Measurements from ENCODE around the gene SPON1.
"Not testable (repeated sequence)": the region's sequence is repeated elsewhere in the genome, so short reads cannot be mapped to it uniquely, and the experiment has no call there.

The SPON1 gene

DNA sequence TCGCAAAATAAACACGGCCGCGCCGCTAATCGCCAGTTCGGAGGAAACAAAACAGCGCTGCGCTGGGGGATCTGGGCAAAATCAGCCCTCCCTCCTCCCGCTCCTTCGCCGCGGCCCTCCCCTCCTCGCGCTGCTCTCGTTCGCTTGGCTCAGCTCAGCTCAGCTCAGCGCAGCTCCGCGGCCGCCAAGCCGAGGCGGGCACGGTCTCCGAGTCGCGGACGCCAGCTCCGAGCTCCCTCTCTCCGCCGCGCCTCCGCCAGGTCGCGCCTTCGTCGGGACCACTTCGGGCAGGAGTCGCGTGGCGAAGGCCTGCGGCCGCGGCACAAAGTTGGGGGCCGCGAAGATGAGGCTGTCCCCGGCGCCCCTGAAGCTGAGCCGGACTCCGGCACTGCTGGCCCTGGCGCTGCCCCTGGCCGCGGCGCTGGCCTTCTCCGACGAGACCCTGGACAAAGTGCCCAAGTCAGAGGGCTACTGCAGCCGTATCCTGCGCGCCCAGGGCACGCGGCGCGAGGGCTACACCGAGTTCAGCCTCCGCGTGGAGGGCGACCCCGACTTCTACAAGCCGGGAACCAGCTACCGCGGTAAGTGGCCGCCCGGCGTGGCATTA lies at the start of gene SPON1:
TSS of gene SPON1 (plus strand) at position 162 of the 607 bp plus-strand sequence. CDS start at position 344, 182 bp downstream.
- no peak for DNase-seq (ENCODE audit: low spot score)

DNA sequence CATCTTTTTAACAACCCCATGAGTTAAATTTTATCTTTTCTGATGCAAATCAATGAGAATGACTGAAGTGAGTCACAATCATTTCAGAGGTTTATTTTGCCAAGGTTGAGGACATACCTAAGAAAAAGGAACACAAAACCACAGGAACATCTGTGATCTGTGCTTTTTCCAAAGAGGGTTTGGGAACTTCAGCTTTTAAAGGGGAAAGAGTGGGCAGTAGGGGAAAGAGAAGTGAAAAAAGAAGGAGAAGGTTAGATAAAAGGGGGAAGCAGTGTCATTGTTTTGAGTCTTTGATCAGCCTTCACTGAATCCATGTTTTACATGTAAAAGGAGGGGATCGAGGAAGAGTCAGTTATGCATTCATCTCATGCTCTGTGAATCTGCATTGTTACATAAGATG lies 45.3 kb upstream of the SPON1 start:
- no peak for DNase-seq (ENCODE audit: low spot score)

GRCh38 chr11:13917904-13918303 lies 44.6 kb upstream of the SPON1 start:
- no peak for DNase-seq (ENCODE audit: low spot score)

DNA sequence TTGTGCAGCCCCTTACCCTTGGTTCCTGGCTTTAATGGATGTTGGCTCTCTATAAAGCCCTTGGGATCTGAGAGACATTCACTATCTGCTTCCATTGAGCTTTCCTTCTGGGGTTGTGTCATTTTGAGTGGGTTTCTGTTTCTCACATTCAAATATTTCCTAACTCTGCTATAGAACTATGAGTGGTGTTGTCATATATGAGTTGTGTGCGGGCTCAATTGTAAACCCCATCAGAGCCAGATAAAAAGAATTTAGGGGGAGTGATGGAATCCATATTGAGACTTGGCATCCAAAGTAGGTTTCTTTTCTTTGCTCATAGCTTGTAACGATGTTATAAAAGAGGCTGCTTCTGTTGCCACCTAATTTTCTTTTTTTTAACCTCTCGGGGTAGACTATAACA lies 41.8 kb upstream of the SPON1 start:
- no peak for DNase-seq (ENCODE audit: low spot score)

- DNase-seq (ENCODE audit: low spot score), result no peak
Measured at GRCh38 chr11:13921545-13921944, 41.0 kb upstream of the SPON1 start.

DNA sequence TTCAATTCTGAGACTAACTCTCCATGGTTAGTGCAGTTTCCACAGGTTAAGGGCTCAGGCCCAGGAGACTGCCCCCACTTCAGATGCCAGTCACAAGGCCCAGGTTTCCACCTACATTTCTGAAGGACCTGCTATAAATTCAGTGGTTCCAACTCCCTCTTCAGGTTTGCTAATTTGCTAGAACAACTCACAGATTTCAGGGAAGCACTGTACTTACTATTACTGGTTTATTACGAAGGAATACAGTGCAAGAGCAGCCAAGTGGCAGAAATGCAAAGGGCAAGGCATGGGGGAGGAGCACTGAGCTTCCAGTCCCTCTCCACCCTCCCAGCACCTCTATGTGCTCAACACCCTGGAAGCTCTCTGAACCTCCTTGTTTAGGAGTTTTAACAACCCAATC lies 39.3 kb upstream of the SPON1 start:
- DNase-seq (ENCODE audit: low spot score), result no peak

DNA sequence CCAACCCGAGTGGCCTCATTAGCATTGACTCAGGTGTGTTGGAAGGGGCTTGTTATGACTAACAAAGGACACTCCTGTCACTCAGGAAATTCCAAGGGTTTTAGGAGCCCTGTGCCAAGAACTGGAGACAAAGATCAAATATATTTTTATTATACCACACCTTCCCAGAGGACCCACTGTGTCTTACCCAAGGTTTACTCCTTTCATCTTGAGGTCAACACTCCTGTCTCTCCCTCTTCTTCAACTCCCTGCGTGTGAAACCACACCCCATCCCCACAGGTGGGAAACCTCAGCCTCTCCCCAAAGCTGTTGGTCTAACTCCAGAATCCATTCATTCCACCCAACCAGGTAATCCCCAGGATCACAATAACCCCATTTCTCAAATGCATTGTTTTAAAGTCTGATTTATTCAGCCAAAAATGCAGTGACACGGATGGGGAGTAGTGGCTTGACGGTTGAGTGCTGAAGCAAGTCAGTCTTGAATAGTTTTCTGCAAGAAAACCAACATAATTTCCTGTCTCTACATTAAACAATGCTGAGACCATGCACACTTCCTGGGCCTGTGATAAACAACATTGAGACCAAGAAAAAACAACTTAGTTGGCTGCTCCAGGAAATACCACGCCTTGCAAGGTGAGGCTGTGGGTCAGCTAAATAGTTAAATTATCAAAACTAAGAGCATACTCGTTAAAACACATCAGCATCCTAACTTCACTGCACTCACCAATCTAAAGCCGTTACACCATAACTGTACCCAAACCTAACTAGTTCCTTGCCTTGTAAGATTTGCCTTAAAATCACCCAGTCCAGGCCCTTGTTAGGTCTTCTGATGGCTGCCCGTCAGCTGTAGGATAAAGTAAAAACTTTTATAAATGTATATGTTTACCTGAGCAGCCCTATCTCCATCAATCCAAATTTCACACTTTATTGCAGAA lies 38.5 kb upstream of the SPON1 start:
- DNase-seq (ENCODE audit: low spot score), result peak; percentile 33

DNA sequence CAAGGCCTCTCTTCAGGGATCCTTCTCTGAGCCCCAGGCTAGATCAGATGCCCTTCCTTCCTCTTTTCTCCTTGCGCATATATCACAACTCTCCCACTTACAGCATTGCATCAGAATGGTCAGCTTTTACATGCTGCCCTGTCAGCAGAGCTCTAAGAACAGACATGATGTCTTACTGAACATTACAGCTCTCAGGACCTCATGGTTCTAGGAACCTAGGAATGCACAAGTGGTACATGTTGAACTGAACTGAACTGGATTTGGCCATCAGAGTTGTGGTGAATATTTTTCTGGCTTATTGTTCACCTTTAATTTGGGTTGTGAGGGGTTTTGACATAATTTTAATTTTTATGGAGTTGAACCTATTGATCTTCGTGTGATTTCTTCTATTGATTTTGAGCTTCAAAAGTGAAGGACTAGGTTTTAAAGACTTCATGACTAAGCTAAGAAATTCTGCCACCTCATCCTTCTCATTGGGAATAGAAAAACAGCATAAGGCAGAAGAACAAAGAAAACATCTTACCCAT lies 37.7 kb upstream of the SPON1 start:
- DNase-seq (ENCODE audit: low spot score), result no peak

- not testable (repeated sequence) for DNase-seq (ENCODE audit: low spot score)
Measured at GRCh38 chr11:13926366-13926765, 36.2 kb upstream of the SPON1 start.

DNA sequence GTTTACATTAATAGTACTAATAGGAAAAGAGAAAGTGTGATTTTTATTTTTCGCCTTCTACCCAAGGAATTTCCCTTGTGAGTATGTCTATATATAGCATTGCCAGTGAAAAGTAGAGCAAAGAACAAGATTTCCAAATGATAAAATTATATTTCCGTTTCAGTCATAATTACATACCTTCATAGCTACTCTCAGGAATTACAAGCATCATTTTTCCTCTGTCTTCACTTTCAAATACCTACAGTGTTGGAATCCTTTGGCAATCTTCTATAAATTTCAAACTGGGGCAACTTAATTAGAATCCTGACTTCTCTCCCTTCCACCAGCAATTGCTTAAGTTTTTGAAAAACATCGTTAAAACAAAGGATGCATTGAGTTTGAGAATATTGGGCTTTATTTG lies 35.5 kb upstream of the SPON1 start:
- DNase-seq (ENCODE audit: low spot score), result no peak

DNA sequence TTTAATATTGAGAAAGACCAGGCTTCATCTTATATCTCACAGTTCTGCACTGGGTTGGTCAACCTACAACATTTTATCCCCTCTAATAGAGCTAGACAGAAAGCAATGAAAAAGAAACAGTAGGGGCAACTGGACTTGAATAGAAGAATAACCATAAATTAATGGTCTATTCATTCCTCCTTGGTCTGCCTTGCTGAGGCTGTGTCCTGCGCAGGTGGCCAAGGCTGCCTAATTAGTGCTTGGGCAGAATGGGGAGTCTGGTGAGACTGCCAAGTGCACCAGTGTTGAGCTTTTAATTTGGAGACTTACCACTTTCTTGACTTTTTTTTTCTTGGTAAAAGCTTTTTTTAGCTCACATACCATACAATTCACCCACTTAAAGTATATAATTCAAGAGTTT lies 35.0 kb upstream of the SPON1 start:
- DNase-seq (ENCODE audit: low spot score), result no peak

- DNase-seq (ENCODE audit: low spot score), result no peak
Measured at GRCh38 chr11:13928566-13929251, 33.8 kb upstream of the SPON1 start.

DNA sequence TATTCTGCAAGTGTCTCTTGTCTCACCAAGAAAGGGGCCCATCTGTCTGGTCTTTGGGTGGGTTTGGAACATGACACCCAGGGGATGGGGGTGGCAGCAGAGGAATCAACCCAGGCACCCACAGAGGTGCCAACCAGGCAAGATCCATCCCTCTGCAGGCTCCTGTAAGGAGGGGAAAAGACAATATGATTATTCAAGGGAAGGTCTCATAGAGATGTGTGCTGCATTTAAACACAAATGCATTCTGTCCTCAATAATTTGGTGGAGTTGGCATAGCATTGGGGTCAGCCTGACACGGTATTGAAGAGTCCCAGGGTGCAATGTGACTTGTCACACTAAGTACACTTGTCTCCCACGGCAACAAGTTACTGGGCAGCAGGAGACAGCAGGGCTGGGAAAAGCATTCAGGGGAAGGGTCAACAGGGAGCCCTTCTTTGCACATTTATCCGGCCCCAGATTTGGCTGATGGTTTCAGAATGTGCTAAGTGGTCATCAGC lies 33.1 kb upstream of the SPON1 start:
- DNase-seq (ENCODE audit: low spot score), result no peak

DNA sequence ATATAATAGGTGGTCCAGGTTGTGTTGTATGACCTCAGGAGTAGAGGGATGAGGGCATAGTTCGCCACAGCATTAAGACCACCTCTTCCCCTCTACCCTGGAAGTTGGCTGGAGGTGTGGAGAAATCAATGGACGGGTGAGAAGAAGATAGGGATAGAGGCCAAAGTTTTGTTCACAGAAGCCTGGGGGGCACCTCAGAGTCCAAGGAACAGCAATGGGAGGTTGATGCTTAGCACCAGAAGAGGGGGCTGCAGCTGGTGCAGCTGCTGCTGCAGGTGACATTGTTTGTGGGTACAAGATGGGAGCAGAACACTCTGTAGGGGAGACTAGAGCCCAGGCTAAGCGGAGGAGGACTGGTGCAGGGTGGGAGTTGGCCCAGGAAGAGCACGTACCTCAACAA lies 31.2 kb upstream of the SPON1 start:
- no peak for DNase-seq (ENCODE audit: low spot score)

DNA sequence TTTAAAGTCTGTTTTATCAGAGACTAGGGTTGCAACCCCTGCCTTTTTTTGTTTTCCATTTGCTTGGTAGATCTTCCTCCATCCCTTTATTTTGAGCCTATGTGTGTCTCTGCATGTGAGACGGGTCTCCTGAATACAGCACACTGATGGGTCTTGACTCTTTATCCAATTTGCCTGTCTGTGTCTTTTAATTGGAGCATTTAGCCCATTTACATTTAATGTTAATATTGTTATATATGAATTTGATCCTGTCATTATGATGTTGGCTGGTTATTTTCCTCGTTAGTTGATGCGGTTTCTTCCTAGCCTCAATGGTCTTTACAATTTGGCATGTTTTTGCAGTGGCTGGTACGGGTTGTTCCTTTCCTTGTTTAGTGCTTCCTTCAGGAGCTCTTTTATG lies 25.4 kb upstream of the SPON1 start:
- DNase-seq (ENCODE audit: low spot score), result not testable (repeated sequence)

GRCh38 chr11:13938829-13939228 lies 23.7 kb upstream of the SPON1 start:
- DNase-seq (ENCODE audit: low spot score), result not testable (repeated sequence)

DNA sequence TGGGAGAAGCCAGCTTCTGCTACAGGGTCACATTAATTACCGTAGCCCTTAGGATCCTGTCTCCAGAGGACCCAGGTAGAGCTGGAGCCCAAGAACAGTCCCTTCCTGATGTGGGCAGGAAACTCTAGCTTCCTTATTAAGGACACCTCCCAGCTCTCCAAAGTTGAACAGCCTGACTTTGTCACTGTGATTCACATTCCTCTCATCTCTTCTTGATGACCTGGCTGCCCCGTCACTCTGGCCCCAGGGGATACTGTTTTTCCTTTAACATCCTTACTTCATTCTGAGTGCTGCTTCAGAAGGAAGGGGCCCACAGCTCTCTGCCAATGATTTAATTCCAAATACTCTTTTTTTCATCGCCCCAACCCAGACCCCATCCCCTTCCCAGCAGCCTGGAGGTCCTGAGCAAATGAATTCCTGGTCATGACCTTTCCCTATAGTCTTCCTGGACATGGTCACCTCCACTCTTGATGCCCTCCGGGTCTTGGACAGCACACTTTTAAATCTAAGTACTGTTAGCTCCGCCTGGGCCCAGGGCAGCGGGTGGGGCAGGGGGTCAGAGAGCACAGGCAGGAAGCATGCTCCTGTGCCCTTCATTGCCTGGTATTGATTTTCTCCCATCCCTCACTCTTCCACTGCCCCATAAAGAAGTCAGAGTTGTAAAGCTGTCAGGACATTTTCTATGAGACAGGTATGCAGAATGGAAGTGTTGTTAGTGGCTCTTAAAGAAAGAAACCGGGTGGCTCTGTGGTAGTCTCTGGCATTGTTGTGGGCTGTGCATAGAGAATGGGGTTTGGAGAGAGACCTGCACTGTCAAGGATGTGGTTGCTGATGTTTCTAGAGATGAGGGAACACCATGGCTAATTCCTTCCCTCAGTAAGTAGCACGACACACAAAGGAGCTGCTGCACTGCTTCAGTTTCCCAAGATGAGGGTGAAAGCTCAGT lies 22.3 kb upstream of the SPON1 start:
- DNase-seq (ENCODE audit: low spot score), result peak; percentile 20

- no peak for DNase-seq (ENCODE audit: low spot score)
Measured at GRCh38 chr11:13940907-13941256, 21.6 kb upstream of the SPON1 start.

DNA sequence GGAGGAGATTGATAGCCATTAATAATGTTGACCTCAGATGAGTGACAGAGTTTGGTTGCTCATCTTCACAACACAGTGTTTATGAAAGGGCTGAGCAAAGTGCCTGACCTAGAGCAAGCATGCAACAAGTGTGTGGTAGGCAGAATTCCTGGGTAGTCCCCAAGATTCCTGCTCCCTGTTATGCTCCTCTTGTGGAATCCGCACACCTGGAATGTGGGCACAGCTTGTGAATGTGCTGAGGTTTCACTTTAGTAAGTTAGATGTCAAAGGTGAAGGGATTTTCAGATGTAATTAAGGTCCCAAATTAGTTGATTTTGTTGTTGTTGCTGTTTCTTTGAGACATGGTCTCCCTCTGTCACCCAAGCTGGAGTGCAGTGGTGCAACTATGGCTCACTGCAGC lies 20.7 kb upstream of the SPON1 start:
- no peak for DNase-seq (ENCODE audit: low spot score)

DNA sequence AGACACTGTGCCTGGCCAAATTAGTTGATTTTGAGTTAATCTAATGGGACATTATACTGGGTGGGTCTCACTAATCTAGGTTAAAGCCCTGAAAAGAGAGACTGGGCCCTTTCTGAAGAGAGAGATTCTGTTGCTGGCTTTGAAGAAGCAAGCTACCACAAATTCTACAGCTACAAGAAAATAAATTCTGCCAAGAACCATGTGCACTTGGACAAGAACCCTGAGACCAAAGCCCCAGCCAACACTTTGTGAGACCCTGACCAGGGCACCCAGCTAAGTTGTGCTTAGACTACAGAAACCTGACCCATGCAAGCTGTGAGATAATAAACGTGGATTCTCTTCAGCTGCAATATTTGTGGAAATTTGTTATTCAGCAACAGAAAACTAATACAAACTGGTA lies 20.1 kb upstream of the SPON1 start:
- DNase-seq (ENCODE audit: low spot score), result no peak

GRCh38 chr11:13942971-13943381 lies 19.5 kb upstream of the SPON1 start:
- DNase-seq (ENCODE audit: low spot score), result no peak
